Measurements from ENCODE around the gene BCAS3.
A peak's percentile ranks its signal among the peaks of the same experiment; 100 is the strongest.
"Not testable (repeated sequence)": the region's sequence is repeated elsewhere in the genome, so short reads cannot be mapped to it uniquely, and the experiment has no call there.

Gene BCAS3

GRCh38 chr17:60874772-60875171, 197.1 kb downstream of the BCAS3 start:
- in situ Hi-C loops (cut with HindIII; ENCODE audit: low pct_ligation_motif_present, low sequenced_read_pairs) = no loop called here
- Histone ChIP-seq H3K4me3 (ENCODE audit: low read depth, low read length) (no peak overlapping the region), H3K36me3 (replicated peaks) (no peaks in the 10 kb centered on the region), H3K27ac (no peak overlapping the region), H3K27me3 (replicated peaks) (no peaks in the 10 kb centered on the region)
- no peak for TF ChIP-seq CTCF (IDR thresholded peaks at IDR 0.05; ENCODE audit: low read depth, low read length, missing control alignments)
- no peak for DNase-seq

DNA sequence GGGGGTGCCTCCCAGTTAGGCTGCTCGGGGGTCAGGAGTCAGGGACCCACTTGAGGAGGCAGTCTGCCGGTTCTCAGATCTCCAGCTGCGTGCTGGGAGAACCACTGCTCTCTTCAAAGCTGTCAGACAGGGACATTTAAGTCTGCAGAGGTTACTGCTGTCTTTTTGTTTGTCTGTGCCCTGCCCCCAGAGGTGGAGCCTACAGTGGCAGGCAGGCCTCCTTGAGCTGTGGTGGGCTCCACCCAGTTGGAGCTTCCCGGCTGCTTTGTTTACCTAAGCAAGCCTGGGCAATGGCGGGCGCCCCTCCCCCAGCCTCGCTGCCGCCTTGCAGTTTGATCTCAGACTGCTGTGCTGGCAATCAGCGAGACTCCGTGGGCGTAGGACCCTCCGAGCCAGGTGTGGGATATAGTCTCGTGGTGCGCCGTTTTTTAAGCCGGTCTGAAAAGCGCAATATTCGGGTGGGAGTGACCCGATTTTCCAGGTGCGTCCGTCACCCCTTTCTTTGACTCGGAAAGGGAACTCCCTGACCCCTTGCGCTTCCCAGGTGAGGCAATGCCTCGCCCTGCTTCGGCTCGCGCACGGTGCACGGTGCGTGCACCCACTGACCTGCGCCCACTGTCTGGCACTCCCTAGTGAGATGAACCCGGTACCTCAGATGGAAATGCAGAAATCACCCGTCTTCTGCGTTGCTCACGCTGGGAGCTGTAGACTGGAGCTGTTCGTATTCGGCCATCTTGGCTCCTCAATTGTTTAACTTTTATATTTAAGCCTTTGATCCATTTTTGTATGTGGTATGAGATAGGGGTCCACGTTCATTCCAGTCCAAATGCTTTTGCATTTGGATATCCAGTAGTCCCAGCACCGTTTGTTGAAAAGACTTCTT, 209.3 kb downstream of the BCAS3 start:
- peak overlapping the region; percentile 9 for H3K4me3 ChIP-seq (ENCODE audit: low read depth, low read length)
- H3K36me3 ChIP-seq (replicated peaks); H3K27me3 ChIP-seq (replicated peaks); in situ Hi-C loops (cut with HindIII; ENCODE audit: low pct_ligation_motif_present, low sequenced_read_pairs); H3K27ac ChIP-seq; DNase-seq: not testable (repeated sequence)

DNA sequence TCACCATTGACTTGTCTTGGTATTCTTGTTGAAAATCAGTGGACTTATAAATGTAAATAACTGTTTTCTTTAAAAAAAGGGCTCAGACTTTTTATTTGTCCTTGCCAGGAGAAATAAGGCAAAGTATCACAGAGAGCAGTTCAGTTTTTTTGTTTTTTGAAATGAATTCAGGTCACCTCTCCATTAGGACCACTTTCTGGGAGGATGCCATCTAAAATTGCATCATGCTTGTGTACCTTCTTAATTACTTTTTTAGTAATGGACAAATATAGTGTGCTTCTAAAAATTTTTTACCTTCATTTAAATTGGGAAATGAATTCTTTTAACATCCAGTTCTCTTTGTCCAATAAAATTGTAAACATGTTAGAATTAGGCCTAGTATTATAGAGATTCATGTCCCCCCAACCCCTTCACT, 210.0 kb downstream of the BCAS3 start:
- no peak overlapping the region for H3K27ac ChIP-seq
- in situ Hi-C loops (cut with HindIII; ENCODE audit: low pct_ligation_motif_present, low sequenced_read_pairs) = no loop called here
- H3K36me3 ChIP-seq (replicated peaks) = no peaks in the 10 kb centered on the region
- DNase-seq = no peak
- no peaks in the 10 kb centered on the region for H3K27me3 ChIP-seq (replicated peaks)
- TF ChIP-seq CTCF (IDR thresholded peaks at IDR 0.05; ENCODE audit: low read depth, low read length, missing control alignments) = no peak
- peak overlapping the region; percentile 9 for H3K4me3 ChIP-seq (ENCODE audit: low read depth, low read length)

GRCh38 chr17:60888812-60889709, 211.4 kb downstream of the BCAS3 start:
- no peak for DNase-seq
- Histone ChIP-seq H3K27ac (no peak overlapping the region), H3K4me3 (ENCODE audit: low read depth, low read length) (no peak overlapping the region), H3K27me3 (replicated peaks) (no peaks in the 10 kb centered on the region), H3K36me3 (replicated peaks) (no peaks in the 10 kb centered on the region)
- TF ChIP-seq CTCF (IDR thresholded peaks at IDR 0.05; ENCODE audit: low read depth, low read length, missing control alignments) = no peak
- in situ Hi-C loops (cut with HindIII; ENCODE audit: low pct_ligation_motif_present, low sequenced_read_pairs) = no loop called here

- H3K27ac ChIP-seq = no peak overlapping the region
- no peaks in the 10 kb centered on the region for H3K36me3 ChIP-seq (replicated peaks)
- in situ Hi-C loops (cut with HindIII; ENCODE audit: low pct_ligation_motif_present, low sequenced_read_pairs) = no loop called here
- TF ChIP-seq CTCF (IDR thresholded peaks at IDR 0.05; ENCODE audit: low read depth, low read length, missing control alignments) = no peak
- H3K4me3 ChIP-seq (ENCODE audit: low read depth, low read length) = no peak overlapping the region
- no peak for DNase-seq
- H3K27me3 ChIP-seq (replicated peaks) = no peaks in the 10 kb centered on the region
Observed at GRCh38 chr17:60891149-60891548, 213.5 kb downstream of the BCAS3 start.

DNA sequence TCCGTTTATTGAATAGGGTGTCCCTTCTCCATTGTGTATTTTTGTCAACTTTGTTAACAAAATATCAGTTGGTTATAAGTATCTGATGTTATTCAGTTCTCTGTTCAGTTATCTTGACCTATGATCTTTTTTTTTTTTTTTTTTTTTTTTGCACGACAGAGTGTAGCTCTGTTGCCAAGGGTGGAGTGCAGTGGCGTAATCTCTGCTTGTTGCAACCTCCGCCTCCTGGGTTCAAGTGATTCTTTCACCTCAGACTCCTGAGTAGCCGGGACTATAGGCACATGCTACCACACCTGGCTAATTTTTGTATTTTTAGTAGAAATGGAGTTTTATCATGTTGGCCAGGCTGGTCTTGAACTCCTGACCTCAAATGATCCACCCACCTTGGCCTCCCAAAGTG, 215.8 kb downstream of the BCAS3 start:
- Histone ChIP-seq H3K36me3 (replicated peaks) (no peaks in the 10 kb centered on the region), H3K4me3 (ENCODE audit: low read depth, low read length) (no peak overlapping the region), H3K27me3 (replicated peaks) (no peaks in the 10 kb centered on the region), H3K27ac (no peak overlapping the region)
- in situ Hi-C loops (cut with HindIII; ENCODE audit: low pct_ligation_motif_present, low sequenced_read_pairs) = no loop called here
- no peak for TF ChIP-seq CTCF (IDR thresholded peaks at IDR 0.05; ENCODE audit: low read depth, low read length, missing control alignments)
- no peak for DNase-seq

All from brain microvascular endothelial cell (primary cell).